Esophagus squamous epithelium (tissue), 4 donors: ENCODE data around the gene PIK3AP1.
"Not testable (repeated sequence)": the region's sequence is repeated elsewhere in the genome, so short reads cannot be mapped to it uniquely, and the experiment has no call there.

Source experiments
- CTCF ChIP-seq, 6 experiments: fragments of 450-650 bp in 4 of 6; fragments of 200-600 bp in 2 of 6; sonication (generic) in 2 of 6; IDR thresholded peaks; one replicate each; pipeline ENCODE4 v1.5.1; 2016 to 2019; ENCODE audit warnings: antibody characterized with exemption in 6 of 6, mild to moderate bottlenecking in 4 of 6, moderate library complexity in 4 of 6
- POLR2A ChIP-seq, 4 donors: fragments of 450-650 bp; IDR thresholded peaks; one replicate each; pipeline ENCODE4 v1.6.1; 2017; ENCODE audit warnings: antibody characterized with exemption in 4 of 4, mild to moderate bottlenecking in 4 of 4, moderate library complexity in 3 of 4

- TF ChIP-seq CTCF, POLR2A (IDR thresholded peaks at IDR 0.05): not testable (repeated sequence)
Measured at GRCh38 chr10:96574564-96574963, 145.8 kb downstream of the PIK3AP1 start.
